Stomach smooth muscle (tissue), 2 donors: ENCODE data around the gene ZC3H7A.

ENCODE experiments used
- H3K27ac ChIP-seq: one replicate; pipeline ENCODE4 v1.7.0; 2013; ENCODE audit warnings: mild to moderate bottlenecking, low read length, inconsistent platforms
- H3K27me3 ChIP-seq, 2 donors: one replicate each; pipeline ENCODE4 v1.7.0; 2013; ENCODE audit warnings: low read length in 2 of 2; ENCODE audit not compliant: insufficient read depth in 2 of 2, control insufficient read depth in 1 of 2
- H3K36me3 ChIP-seq, 2 donors: one replicate each; pipeline ENCODE4 v1.7.0; 2013; ENCODE audit warnings: low read length in 2 of 2; ENCODE audit not compliant: control insufficient read depth in 2 of 2, insufficient read depth in 2 of 2
- H3K4me1 ChIP-seq: one replicate; pipeline ENCODE4 v1.7.0; 2013; ENCODE audit warnings: low read length; ENCODE audit not compliant: control insufficient read depth, insufficient read depth
- H3K4me3 ChIP-seq, 2 donors: one replicate each; pipeline ENCODE4 v1.7.0; 2013; ENCODE audit warnings: low read length in 2 of 2
- H3K9ac ChIP-seq, 2 donors: one replicate each; pipeline ENCODE4 v1.7.0; 2013; ENCODE audit warnings: low read length in 2 of 2, mild to moderate bottlenecking in 1 of 2
- H3K9me3 ChIP-seq, 2 donors: one replicate each; pipeline ENCODE4 v1.7.0; 2013; ENCODE audit warnings: low read length in 2 of 2; ENCODE audit not compliant: control insufficient read depth in 2 of 2
- donor health status: healthy.
- donor health status: Pancreatic carcinoma.

Gene ZC3H7A

GRCh38 chr16:11719171-11719570 lies 77.9 kb downstream of the ZC3H7A start:
- Histone ChIP-seq H3K4me3 (no peak overlapping the region), H3K9me3 (no peaks in the 10 kb centered on the region), H3K36me3 (peaks cover 15 to 19% of the 10 kb centered on the region in 2 donors), H3K27me3 (no peaks in the 10 kb centered on the region), H3K9ac (no peak overlapping the region), H3K27ac (no peak overlapping the region), H3K4me1 (peaks cover 4% of the 10 kb centered on the region)

GRCh38 chr16:11717811-11718210 lies 79.2 kb downstream of the ZC3H7A start:
- no peaks in the 10 kb centered on the region for H3K9me3 ChIP-seq
- H3K27me3 ChIP-seq: no peaks in the 10 kb centered on the region
- peaks cover 4% of the 10 kb centered on the region for H3K4me1 ChIP-seq
- no peak overlapping the region for H3K4me3 ChIP-seq
- H3K9ac ChIP-seq: peak overlapping the region in 1 of 2 donors; percentile 27
- peaks cover 12 to 19% of the 10 kb centered on the region in 2 donors for H3K36me3 ChIP-seq
- H3K27ac ChIP-seq: no peak overlapping the region

GRCh38 chr16:11716336-11716735 lies 80.7 kb downstream of the ZC3H7A start:
- Histone ChIP-seq H3K9me3 (no peaks in the 10 kb centered on the region), H3K27ac (no peak overlapping the region), H3K27me3 (no peaks in the 10 kb centered on the region), H3K9ac (no peak overlapping the region), H3K4me3 (no peak overlapping the region), H3K36me3 (peaks cover 11 to 17% of the 10 kb centered on the region in 2 donors), H3K4me1 (peaks cover 4% of the 10 kb centered on the region)

- Histone ChIP-seq H3K36me3 (peaks cover 6 to 15% of the 10 kb centered on the region in 2 donors), H3K4me3 (no peak overlapping the region), H3K27ac (no peak overlapping the region), H3K4me1 (peaks cover 4% of the 10 kb centered on the region), H3K9ac (no peak overlapping the region), H3K27me3 (no peaks in the 10 kb centered on the region), H3K9me3 (no peaks in the 10 kb centered on the region)
Measured at GRCh38 chr16:11715246-11715947, 81.7 kb downstream of the ZC3H7A start.

GRCh38 chr16:11712122-11712521 lies 84.9 kb downstream of the ZC3H7A start:
- H3K4me3 ChIP-seq: no peak overlapping the region
- H3K27me3 ChIP-seq: no peaks in the 10 kb centered on the region
- no peaks in the 10 kb centered on the region for H3K4me1 ChIP-seq
- no peak overlapping the region for H3K9ac ChIP-seq
- no peaks in the 10 kb centered on the region for H3K9me3 ChIP-seq
- peaks cover 0 to 15% of the 10 kb centered on the region in 2 donors for H3K36me3 ChIP-seq
- H3K27ac ChIP-seq: no peak overlapping the region

GRCh38 chr16:11711662-11712061 lies 85.4 kb downstream of the ZC3H7A start:
- Histone ChIP-seq H3K36me3 (peaks cover 0 to 15% of the 10 kb centered on the region in 2 donors), H3K9me3 (no peaks in the 10 kb centered on the region), H3K4me1 (no peaks in the 10 kb centered on the region), H3K27ac (no peak overlapping the region), H3K27me3 (no peaks in the 10 kb centered on the region), H3K9ac (no peak overlapping the region), H3K4me3 (no peak overlapping the region)

GRCh38 chr16:11708421-11708820 lies 88.6 kb downstream of the ZC3H7A start:
- peaks cover 5 to 17% of the 10 kb centered on the region in 2 donors for H3K36me3 ChIP-seq
- H3K4me1 ChIP-seq: peaks cover 5% of the 10 kb centered on the region
- no peak overlapping the region for H3K9ac ChIP-seq
- H3K4me3 ChIP-seq: no peak overlapping the region
- no peaks in the 10 kb centered on the region for H3K9me3 ChIP-seq
- no peak overlapping the region for H3K27ac ChIP-seq
- H3K27me3 ChIP-seq: no peaks in the 10 kb centered on the region

GRCh38 chr16:11707679-11708197 lies 89.3 kb downstream of the ZC3H7A start:
- no peak overlapping the region for H3K27ac ChIP-seq
- peaks cover 5 to 17% of the 10 kb centered on the region in 2 donors for H3K36me3 ChIP-seq
- no peak overlapping the region for H3K4me3 ChIP-seq
- no peaks in the 10 kb centered on the region for H3K27me3 ChIP-seq
- H3K9me3 ChIP-seq: no peaks in the 10 kb centered on the region
- peaks cover 5% of the 10 kb centered on the region for H3K4me1 ChIP-seq
- H3K9ac ChIP-seq: no peak overlapping the region

- Histone ChIP-seq H3K36me3 (peaks cover 5 to 13% of the 10 kb centered on the region in 2 donors), H3K9me3 (no peaks in the 10 kb centered on the region), H3K4me1 (peaks cover 5% of the 10 kb centered on the region), H3K9ac (no peak overlapping the region), H3K4me3 (peak overlapping the region in 1 of 2 donors; percentile 7), H3K27me3 (no peaks in the 10 kb centered on the region), H3K27ac (no peak overlapping the region)
Measured at GRCh38 chr16:11706180-11706742, 90.8 kb downstream of the ZC3H7A start.

GRCh38 chr16:11705311-11706025 lies 91.6 kb downstream of the ZC3H7A start:
- peaks cover 5 to 12% of the 10 kb centered on the region in 2 donors for H3K36me3 ChIP-seq
- H3K27ac ChIP-seq: no peak overlapping the region
- no peak overlapping the region for H3K4me3 ChIP-seq
- H3K4me1 ChIP-seq: peaks cover 5% of the 10 kb centered on the region
- H3K27me3 ChIP-seq: no peaks in the 10 kb centered on the region
- no peaks in the 10 kb centered on the region for H3K9me3 ChIP-seq
- no peak overlapping the region for H3K9ac ChIP-seq
